Measurements from ENCODE around the gene DNAH7. TPM values are rescaled to one million over a fixed set of nuclear protein-coding genes. Genes with fewer than 3 reads are reported as not detected.

The DNAH7 gene
- total RNA-seq, 1 donor from 2014 or later: 0.40 TPM

DNA sequence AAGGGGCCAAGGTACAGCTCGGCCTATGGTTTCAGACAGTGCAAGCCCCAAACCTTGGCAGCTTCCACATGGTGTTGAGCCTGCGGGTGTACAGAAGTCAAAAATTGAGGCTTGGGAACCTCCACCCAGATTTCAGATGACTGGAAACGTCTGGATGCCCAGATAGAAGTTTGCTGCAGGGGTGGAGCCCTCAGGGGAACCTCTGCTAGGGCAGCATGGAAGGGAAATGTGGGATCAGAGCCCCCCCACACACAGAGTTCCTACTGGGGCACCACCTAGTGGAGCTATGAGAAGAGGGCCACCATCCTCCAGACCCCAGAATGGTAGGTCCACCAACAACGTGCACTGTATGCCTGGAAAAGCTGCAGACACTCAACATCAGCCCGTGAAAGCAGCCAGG lies 15.0 kb upstream of the DNAH7 start:
- DNase-seq (no peak), ATAC-seq (ENCODE audit: poor library complexity) (no peak)
- intact Hi-C loops (cut with DNase I): no loop called here

DNA sequence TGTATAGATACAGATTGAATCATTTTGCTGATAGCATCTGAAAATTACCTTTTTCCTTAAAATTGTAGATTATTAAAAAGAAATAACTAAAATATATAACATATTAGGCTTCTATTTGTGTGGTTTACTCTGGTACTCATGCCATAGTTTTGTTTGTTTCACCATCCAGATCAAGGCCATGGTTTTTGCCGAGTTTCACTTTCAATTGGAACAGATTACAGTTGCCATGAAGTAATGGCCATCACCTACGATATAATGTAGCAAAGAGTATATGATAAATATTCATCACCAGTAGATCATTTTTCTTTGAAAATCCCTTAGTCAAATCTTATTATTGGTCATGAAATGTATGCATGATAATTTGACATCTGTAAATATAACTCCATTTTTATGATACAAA lies 11.9 kb upstream of the DNAH7 start:
- intact Hi-C loops (cut with DNase I): no loop called here
- ATAC-seq (ENCODE audit: poor library complexity) (no peak), DNase-seq (no peak)

DNA sequence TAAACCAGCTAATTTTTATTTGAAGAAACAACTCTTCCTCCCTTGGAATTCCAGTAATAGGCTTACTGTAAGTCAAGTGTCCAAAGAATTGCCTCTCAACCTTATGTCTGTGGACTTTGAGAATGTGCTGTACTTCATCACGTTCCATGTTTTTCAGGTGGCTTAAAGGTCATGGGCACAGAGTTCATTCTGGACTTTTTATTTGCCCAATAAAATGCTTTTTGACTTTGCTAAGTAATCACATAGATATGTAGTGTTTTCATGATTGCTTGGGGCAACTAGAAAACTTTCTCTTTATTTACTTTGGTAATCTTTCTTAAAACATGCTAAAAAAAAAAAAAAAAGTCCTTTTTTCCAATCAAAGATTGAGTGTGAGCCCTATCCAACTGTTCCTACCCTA lies 10.4 kb upstream of the DNAH7 start:
- DNase-seq: no peak
- intact Hi-C loops (cut with DNase I): loop anchor here (10.0 kb wide), 2 partner anchors 196 to 376 kb away; no protein-coding TSS in a partner anchor
- ATAC-seq (ENCODE audit: poor library complexity): no peak

DNA sequence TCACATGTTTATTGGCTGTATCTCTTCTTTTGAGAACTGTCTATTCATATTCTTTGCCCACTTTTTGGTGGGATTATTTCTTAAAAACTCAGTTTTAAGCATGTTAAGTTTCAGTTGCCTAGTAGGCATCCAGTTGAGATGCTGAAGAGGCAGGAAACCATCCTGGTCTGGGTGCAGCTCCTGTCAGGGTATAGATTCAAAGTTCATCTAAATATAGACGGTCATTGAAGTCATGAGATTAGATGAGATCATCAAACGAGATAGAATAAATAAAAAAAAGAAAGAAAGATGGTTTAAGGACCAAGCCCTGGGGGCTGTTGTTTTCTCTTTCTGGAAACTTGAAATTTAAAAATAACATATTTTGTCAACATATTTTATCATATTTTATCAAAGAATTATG lies 9.2 kb upstream of the DNAH7 start:
- intact Hi-C loops (cut with DNase I): loop anchor here (10.0 kb wide), 2 partner anchors 197 to 377 kb away; no protein-coding TSS in a partner anchor
- DNase-seq: no peak

DNA sequence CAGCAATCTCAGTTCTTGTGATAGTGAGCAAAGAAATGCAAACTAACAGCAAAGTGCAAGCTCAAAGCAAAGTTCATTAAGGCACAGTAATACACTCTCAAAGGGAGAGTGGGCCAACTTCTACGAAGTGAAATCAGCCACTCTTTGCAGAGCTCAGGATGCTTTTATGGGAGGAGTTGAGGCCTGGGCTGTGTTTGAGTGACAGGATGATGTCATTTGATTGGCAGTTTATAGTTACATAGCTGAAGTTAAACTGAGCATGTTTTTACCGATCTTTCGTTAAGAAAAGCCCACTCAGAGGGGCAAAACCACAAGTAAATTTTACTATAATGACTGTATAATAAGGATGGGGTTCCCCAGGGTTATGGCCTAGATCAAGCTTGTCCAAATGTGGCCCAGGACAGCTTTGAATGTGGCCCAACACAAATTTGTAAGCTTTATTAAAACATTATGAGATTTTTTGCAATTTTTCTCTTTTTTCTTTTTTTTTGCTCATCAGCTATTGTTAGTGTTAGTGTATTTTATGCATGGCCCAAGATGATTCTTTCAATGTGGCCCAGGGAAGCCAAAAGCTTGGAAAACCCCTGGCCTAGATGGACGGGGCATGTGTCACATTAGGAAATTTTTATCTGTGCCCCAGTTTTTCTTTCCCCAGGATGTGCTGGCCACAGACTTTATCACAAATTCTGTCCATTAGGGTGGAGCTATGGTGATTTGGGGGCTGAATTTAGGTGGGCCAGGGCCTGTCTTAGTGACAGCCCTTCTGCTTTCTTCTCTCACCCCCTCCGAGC lies 8.3 kb upstream of the DNAH7 start:
- DNase-seq: no peak
- no peak for ATAC-seq (ENCODE audit: poor library complexity)
- intact Hi-C loops (cut with DNase I): loop anchor here (10.0 kb wide), 2 partner anchors 198 to 378 kb away; no protein-coding TSS in a partner anchor

More for the DNA sequence above, 9.2 kb upstream of the DNAH7 start:
- ATAC-seq (ENCODE audit: poor library complexity): no peak

DNA sequence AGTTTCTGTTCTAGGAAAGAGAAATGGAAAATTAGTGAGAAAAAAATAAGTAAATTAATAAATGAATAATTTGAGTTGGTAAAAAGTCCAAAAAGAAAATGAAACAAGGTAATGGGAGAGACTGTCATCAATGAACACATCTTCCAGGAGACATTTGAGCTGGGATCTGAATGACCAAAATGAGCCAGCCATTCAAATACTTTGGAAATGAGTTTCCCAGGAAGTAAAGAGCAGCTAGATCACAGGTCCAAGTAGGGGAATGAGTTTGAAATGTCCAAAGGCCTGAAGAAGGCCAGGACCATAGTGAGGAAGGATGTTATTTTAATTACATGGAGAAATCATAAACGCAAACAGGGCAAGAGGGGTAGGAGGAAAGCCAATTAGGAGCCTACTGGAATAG lies 6.6 kb upstream of the DNAH7 start:
- ATAC-seq (ENCODE audit: poor library complexity) (no peak), DNase-seq (no peak)
- intact Hi-C loops (cut with DNase I): loop anchor here (10.0 kb wide), 2 partner anchors 200 to 380 kb away; no protein-coding TSS in a partner anchor

DNA sequence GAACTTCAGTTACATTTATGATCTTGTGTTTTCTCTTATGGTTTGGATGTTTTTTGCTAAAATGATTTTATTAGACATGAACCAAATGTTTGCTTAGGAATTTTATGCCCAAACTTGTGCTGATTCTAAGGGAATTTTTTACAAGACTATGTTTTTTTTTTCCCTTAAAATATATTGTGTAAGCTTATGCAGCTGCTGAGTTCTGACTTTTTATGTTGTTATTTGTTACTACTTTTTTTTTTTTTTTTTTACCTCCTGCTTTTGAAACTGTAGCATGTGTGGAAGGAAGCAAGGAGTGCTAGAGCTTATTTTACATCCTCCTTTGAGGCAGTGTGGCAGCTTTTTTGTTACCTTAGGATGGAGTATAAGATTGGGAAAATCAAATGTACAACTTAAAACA lies 6.0 kb upstream of the DNAH7 start:
- ATAC-seq (ENCODE audit: poor library complexity) (no peak), DNase-seq (no peak)
- intact Hi-C loops (cut with DNase I): loop anchor here (10.0 kb wide), 2 partner anchors 200 to 380 kb away; no protein-coding TSS in a partner anchor

DNA sequence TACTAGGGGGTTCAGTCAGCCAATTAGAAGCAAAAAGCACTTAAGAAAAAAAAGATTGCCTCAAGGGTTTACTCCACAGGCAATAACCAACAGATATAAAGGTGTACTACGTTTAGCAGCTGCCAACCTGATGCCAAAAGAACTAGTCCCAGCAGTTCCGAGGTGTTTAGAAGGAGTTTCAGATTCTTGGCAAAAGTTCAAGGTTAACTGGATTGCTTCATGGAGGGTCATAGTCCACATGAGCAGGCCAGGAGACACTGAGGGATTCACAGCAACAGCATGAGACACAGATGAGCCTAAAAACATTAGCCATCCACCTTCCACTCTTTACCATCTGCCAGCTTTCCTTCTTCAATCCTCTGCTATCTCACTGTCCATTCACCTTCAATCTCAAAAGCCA lies 4.9 kb upstream of the DNAH7 start:
- ATAC-seq (ENCODE audit: poor library complexity) (no peak), DNase-seq (no peak)
- intact Hi-C loops (cut with DNase I): loop anchor here (10.0 kb wide), 2 partner anchors 201 to 381 kb away; no protein-coding TSS in a partner anchor

DNA sequence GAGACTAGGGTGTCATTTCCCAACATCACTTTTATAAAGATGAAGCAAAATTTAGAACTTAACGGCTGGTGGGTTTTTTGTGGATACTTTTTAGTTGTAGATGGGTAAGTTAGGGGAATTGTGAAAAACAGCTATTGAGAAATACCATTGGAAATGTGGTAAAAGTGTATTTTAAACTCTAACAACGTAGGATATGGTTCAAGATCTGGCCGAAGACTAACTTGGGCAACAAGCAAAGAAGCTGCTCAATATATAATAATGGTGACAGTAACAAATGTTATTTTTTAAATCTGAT lies 1.6 kb downstream of the DNAH7 start:
- intact Hi-C loops (cut with DNase I): loop anchor here (10.0 kb wide), 1 partner anchor 402 kb away; no protein-coding TSS in a partner anchor
- DNase-seq (no peak), ATAC-seq (ENCODE audit: poor library complexity) (no peak)

DNA sequence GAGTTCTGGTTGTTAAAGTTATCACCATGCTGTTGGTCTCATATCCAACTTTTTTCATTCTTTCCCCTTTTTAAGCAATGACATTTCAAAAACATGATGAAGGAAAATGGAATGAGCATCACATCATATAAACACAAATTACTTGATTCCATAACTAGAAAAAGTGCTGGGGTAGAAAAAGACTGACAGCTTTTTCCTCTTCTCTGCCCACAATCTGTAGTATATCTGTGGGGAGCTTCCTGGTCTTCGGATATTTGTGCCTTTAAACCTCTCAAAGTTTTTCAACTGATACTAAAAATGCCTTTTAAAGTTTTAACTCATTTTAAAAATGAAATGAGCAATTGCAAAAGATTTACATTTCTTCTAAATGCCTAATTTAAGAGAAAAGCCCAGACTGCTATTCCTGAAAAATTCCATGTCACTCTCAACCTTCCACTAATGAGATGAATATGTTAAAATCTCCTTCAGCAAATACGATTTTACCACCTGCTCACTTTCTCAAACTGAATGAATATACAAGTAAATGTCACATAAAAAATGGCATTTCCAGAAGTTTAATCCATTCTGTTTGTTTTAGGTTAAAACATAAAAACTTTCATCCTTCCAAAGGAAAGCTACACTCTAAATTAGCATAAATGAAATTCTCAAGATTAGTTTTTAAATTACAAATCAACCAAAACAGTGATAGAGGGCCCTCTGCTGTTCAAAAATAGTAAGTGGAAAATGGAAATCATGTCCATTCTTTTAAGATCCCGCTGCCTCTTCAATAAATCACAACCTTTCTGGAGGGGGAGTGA lies 2.1 kb downstream of the DNAH7 start:
- intact Hi-C loops (cut with DNase I): loop anchor here (10.0 kb wide), 1 partner anchor 402 kb away; no protein-coding TSS in a partner anchor
- ATAC-seq (ENCODE audit: poor library complexity) (no peak), DNase-seq (no peak)

DNA sequence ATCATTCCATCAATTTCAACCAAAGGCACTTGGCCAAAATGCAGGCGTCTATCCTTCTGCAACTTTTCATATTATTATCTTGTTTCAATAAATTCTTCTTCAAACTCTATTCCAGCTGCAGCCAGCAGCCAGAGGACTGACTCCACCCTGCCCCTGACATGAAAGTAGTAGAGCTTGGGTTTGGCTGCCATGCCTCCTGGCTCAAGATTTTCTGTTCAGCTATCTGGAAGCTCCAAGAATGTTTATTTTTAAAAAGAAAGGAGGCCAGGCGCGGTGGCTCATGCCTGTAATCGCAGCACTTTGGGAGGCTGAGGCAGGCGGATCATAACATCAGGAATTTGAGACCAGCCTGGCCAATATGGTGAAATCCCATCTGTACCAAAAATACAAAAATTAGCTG lies 4.9 kb downstream of the DNAH7 start:
- DNase-seq: no peak
- ATAC-seq (ENCODE audit: poor library complexity): no peak
- intact Hi-C loops (cut with DNase I): loop anchor here (5.0 to 10.0 kb wide), 2 partner anchors 399 to 566 kb away; no protein-coding TSS in a partner anchor

DNA sequence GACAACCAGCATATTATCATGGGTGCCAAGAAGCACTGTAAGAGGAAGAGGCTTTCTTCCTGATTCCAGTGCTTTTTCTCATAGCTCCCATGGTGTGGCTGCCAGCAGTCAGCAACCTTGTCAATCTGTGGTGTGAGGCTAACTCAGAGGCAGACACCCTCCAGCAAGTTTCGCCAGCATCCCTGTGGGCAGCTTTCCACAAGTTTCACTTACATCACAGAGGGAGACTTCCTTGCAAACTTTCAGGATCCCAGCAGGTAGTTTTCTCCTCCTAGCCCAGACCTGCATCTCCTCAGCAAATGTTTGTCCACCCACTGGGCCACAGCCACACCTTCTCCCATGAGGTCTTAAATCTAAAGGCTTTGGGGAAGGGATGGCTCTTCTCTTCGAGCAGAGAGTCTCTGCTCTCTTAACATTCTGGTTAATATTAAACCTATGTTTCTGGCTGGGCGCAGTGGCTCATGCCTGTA lies 9.1 kb downstream of the DNAH7 start:
- intact Hi-C loops (cut with DNase I): no loop called here
- ATAC-seq (ENCODE audit: poor library complexity) (no peak), DNase-seq (no peak)

DNA sequence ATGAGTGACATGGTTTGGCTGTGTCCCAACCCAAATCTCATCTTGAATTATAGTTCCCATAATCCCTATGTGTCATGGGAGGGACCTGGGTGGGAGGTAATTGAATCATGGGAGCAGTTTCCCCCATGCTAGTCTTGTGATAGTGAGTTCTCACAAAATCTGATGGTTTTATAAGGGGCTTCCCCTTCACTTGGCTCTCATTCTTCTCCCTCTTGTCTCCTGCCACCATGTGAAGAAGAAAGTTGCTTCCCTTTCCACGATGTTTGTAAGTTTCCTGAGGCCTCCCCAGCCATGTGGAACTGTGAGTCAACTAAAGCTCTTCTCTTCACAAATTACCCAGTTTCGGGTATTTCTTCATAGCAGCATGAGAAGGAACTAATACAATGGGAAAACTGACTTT lies 14.0 kb downstream of the DNAH7 start:
- ATAC-seq (ENCODE audit: poor library complexity) (no peak), DNase-seq (no peak)
- intact Hi-C loops (cut with DNase I): no loop called here

DNA sequence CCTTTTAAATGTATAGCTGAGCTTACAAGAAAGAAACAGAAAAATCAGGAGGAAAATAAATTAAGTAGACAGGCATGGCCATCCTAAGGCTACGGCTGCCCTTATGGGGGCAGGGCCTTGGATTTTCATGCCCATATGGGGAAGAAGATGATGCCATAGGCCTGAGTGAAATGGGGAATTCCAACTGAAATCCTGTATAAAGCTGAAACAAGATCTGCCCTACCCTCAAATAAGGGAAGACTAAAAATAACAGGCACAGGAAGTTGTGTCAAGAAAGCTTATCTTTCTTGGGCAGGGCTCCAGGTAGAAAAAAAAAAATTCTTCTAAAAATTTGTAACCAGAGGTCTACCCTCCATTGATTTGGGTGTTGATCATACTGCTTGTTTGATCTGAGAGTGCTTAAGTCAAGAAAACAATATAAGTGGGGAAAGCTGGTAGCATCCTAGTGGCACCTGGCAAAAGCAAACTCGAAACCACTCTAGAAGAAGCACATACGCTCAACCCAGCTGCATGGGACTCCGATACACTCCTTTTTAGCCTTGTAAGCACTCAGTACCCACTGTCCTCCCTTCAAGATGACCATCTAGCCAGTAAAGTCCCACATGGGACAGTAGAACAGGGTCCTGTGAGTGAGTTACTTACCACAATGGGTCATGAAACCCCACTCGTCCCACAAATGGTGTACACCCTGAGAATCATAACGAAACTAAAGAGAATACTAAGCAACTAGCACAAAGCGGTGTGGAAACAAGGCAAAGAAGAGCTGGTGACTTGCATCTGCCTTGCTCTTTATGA lies 22.3 kb downstream of the DNAH7 start:
- intact Hi-C loops (cut with DNase I): no loop called here
- no peak for DNase-seq
- ATAC-seq (ENCODE audit: poor library complexity): no peak

DNA sequence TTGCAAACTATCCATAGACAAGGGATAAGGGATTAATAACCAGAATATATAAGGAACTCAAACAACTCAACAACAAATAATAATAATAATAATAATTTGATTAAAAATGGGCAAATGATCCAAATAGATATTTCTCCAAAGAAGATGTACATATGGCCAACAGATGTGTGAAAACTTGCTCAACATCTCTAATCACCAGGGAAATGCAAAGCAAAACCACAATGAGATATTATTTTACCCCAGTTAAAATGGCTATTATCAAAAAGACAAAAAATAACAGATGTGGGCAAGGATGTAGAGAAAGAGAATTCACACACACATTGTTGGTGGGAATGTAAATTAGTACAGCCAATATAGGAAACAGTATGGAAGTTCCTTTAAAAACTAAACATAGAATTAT lies 26.9 kb downstream of the DNAH7 start:
- intact Hi-C loops (cut with DNase I): no loop called here
- ATAC-seq (ENCODE audit: poor library complexity): no peak

DNA sequence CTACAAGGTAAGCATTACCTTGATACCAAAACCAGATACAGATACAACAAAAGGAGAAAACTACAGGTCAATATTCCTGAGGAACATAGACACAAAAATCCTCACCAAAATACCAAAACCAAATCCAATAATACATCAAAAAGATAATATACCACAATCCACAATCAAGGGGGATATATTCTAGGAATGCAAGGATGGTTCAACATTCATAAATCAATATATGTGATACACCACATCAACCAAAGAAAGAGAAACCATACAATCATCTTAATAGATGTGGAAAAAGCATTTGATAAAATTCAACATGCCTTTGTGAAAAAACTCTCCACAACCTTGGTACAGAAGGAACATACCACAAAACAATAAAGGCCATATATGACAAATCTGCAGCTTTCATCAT lies 28.4 kb downstream of the DNAH7 start:
- no peak for ATAC-seq (ENCODE audit: poor library complexity)

More for the DNA sequence above, 26.9 kb downstream of the DNAH7 start:
- DNase-seq: no peak

DNA sequence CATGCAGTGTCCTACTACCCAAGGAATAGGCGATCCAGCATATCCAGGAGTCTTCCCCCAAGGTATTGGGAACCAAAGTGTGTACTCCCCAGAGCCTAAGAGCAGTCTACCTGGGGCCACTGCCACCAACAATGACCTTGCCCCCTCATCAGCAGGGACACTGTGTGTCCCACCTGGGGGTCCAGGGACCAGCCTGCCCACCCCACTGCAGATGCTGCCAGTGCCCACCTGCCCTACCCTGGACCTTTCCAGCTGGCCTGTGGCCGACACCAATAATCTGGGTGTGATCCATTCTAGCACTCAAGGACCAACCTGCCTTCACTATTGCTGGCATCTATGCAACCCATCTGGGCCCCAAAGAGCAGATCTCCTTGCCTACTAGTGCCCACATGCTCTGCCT lies 32.2 kb downstream of the DNAH7 start:
- no peak for DNase-seq
- no peak for ATAC-seq (ENCODE audit: poor library complexity)
- intact Hi-C loops (cut with DNase I): no loop called here

More for the DNA sequence above, 28.4 kb downstream of the DNAH7 start:
- intact Hi-C loops (cut with DNase I): no loop called here
- DNase-seq: no peak

DNA sequence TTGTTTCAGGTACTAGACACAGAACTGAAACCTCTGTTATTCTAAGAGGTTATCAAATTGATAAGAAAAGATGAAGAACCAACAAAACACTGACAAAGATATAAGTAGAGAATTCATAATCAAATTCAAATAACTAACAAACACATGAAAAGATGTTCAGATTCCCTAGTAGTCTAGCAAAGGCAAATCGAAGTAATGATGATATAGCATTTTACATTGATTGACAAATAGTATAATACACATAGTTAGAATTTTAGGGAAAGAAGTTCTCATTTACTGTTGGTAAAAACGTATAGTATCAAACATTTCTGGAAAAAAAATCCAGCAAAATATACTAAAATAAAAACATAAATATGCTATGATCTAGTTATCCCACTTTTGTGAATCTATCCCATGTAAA lies 50.6 kb downstream of the DNAH7 start:
- intact Hi-C loops (cut with DNase I): no loop called here
- DNase-seq: no peak
- ATAC-seq (ENCODE audit: poor library complexity): no peak

DNA sequence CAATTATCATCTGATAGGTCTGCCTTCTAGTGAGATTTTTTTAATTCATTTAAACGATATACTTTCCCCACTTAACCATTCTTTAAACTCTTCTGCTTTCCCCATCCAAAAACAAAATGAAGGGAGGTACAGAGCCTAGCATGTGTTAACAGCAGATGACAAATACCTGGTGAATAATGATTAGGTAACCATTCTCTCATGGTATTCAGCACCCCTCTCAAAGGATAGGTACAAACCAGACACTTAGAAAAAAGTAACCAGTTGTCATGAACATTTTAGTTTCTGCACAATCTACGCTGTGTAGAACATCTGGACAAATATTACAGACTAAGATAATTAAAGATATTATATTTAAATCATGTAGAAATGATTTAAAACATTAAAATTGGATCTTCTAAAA lies 56.3 kb downstream of the DNAH7 start:
- intact Hi-C loops (cut with DNase I): no loop called here
- no peak for ATAC-seq (ENCODE audit: poor library complexity)
- DNase-seq: no peak

Data from Right ventricle myocardium superior (tissue), 1 donor.